ENCODE results near the gene AMIGO3. TPM values are rescaled to one million over a fixed set of nuclear protein-coding genes. Genes with fewer than 3 reads are reported as not detected.

The AMIGO3 gene
- total RNA-seq, 1 experiment from 2014 or later, result 0.32 TPM

GRCh38 chr3:49716691-49717210 lies 2.7 kb downstream of the AMIGO3 start:
- Histone ChIP-seq H3K4me2 (ENCODE audit: low read length) (no peak overlapping the region), H3K9me3 (ENCODE audit: control insufficient read depth in 1 of 2, insufficient read depth in 1 of 2, low read depth in 1 of 2, low read length in 2 of 2) (no peaks in the 10 kb centered on the region), H4K20me1 (ENCODE audit: insufficient read depth) (no peaks in the 10 kb centered on the region), H2AFZ (ENCODE audit: low read depth, low read length, poor library complexity, severe bottlenecking) (no peak overlapping the region), H3K4me3 (replicated peaks in 1 of 2; ENCODE audit: low read depth in 1 of 2, low read length in 2 of 2) (no peak overlapping the region), H3K9ac (ENCODE audit: low read length) (no peak overlapping the region), H3K79me2 (ENCODE audit: insufficient read depth, low read length) (no peaks in the 10 kb centered on the region), H3K36me3 (ENCODE audit: control insufficient read depth in 1 of 2, insufficient read depth in 2 of 2, low read length in 2 of 2) (peaks cover 3 to 13% of the 10 kb centered on the region in 2 experiments; a peak in 2 of 4 replicates), H3K27ac (ENCODE audit: low read depth, low read length) (no peak overlapping the region), H3K4me1 (ENCODE audit: control insufficient read depth in 1 of 2, insufficient read depth in 2 of 2, low read length in 2 of 2) (peaks cover 0 to 13% of the 10 kb centered on the region in 2 experiments; a peak in 2 of 4 replicates), H3K9me2 (ENCODE audit: insufficient read depth) (no peaks in the 10 kb centered on the region), H3K27me3 (ENCODE audit: insufficient read depth, low read length) (no peaks in the 10 kb centered on the region)
- no TSS peak for BruUV-seq (replicated peaks)
- ChIA-PET CTCF (no interaction called here), RAD21 (ENCODE audit: low non-redundant PET in 1 of 2, low total read pairs in 2 of 2, uncharacterized antibody in 2 of 2, unreplicated experiment in 2 of 2) (no interaction called here), POLR2A (no interaction called here)
- intact Hi-C loops (cut with micrococcal nuclease), result no loop called here
- ATAC-seq (no peak), DNase-seq (ENCODE audit: low read depth, low spot score) (no peak)
- TF ChIP-seq REST (IDR thresholded peaks at IDR 0.05; ENCODE audit: low read depth) (no peak), JUND (IDR thresholded peaks at IDR 0.05) (no peak), YY1 (IDR thresholded peaks at IDR 0.05; ENCODE audit: extremely low read depth, insufficient replicate concordance, low read depth, low read length) (no peak), SP1 (IDR thresholded peaks at IDR 0.05; ENCODE audit: low read depth) (no peak), TCF7L2 (IDR thresholded peaks at IDR 0.05; ENCODE audit: borderline replicate concordance, extremely low read depth, insufficient read depth, insufficient read length) (no peak), ZBTB33 (IDR thresholded peaks at IDR 0.05; ENCODE audit: extremely low read depth, insufficient replicate concordance, low read length) (no peak), SRF (IDR thresholded peaks at IDR 0.05; ENCODE audit: low read depth) (no peak)

Measured in HCT116 (cell line).